DND-41 (cell line): ENCODE data around the gene CREBL2.

Experiments used
- ATAC-seq: fragments of 200-7000 bp; cut with Tn5 transposase; 3 replicates; pipeline ENCODE4 v1.9.1; 2021; ENCODE audit warnings: low read depth; ENCODE audit not compliant: insufficient read depth
- DNase-seq: peaks from one replicate; pipeline ENCODE4 v3.0.0-alpha.2; 2020
- H2AFZ ChIP-seq: 2 replicates; pipeline ENCODE4 v1.6.0; 2012; ENCODE audit warnings: low read depth, low read length
- H3K27ac ChIP-seq: 2 replicates; pipeline ENCODE4 v1.5.1; 2012; ENCODE audit warnings: low read length, inconsistent platforms
- H3K27me3 ChIP-seq: fragments of 200-600 bp; sonication (generic); 2 replicates; pipeline ENCODE4 v1.6.0; 2012; ENCODE audit warnings: low read length, mild to moderate bottlenecking, inconsistent platforms; ENCODE audit not compliant: insufficient read depth, poor library complexity
- H3K36me3 ChIP-seq: 2 replicates; pipeline ENCODE4 v1.5.1; 2012; ENCODE audit warnings: low read length, inconsistent platforms; ENCODE audit not compliant: insufficient read depth
- H3K4me1 ChIP-seq: 2 replicates; pipeline ENCODE4 v1.5.1; 2012; ENCODE audit warnings: mild to moderate bottlenecking, low read length; ENCODE audit not compliant: insufficient read depth
- H3K4me2 ChIP-seq: 2 replicates; pipeline ENCODE4 v1.6.0; 2012; ENCODE audit warnings: mild to moderate bottlenecking, moderate library complexity, low read length, inconsistent platforms; ENCODE audit not compliant: insufficient read depth
- H3K4me3 ChIP-seq, 2 experiments: fragments of 200-600 bp in 1 of 2; shearing (Covaris generic) in 1 of 2; 2 replicates each; pipeline ENCODE4 v1.5.1; 2012 to 2016; ENCODE audit warnings: inconsistent platforms in 2 of 2, low read length in 2 of 2, mild to moderate bottlenecking in 2 of 2, low read depth in 1 of 2, moderate library complexity in 1 of 2
- H3K79me2 ChIP-seq: 2 replicates; pipeline ENCODE4 v1.6.0; 2012; ENCODE audit warnings: low read length, inconsistent platforms; ENCODE audit not compliant: insufficient read depth
- H3K9ac ChIP-seq: 2 replicates; pipeline ENCODE4 v1.6.0; 2012; ENCODE audit warnings: low read depth, mild to moderate bottlenecking, inconsistent platforms, low read length, moderate library complexity
- H3K9me3 ChIP-seq: 2 replicates; pipeline ENCODE4 v1.5.1; 2012; ENCODE audit warnings: low read length, moderate library complexity, mild to moderate bottlenecking, inconsistent platforms; ENCODE audit not compliant: insufficient read depth, severe bottlenecking
- H4K20me1 ChIP-seq: 2 replicates; pipeline ENCODE4 v1.6.0; 2012; ENCODE audit warnings: low read length; ENCODE audit not compliant: insufficient read depth
- EZH2 ChIP-seq: IDR thresholded peaks from 3 replicates; pipeline ENCODE4 v1.6.1; 2012; ENCODE audit warnings: borderline replicate concordance, low read depth, mild to moderate bottlenecking, moderate library complexity, low read length, inconsistent platforms; ENCODE audit not compliant: severe bottlenecking
- TF ChIP-seq, protein P1 (sequence below): IDR thresholded peaks from 2 replicates; pipeline ENCODE4 v1.5.1; 2012; ENCODE audit warnings: borderline replicate concordance, low read length, moderate library complexity, mild to moderate bottlenecking; ENCODE audit not compliant: poor library complexity, severe bottlenecking; ENCODE audit errors: extremely low read depth

Gene CREBL2

DNA sequence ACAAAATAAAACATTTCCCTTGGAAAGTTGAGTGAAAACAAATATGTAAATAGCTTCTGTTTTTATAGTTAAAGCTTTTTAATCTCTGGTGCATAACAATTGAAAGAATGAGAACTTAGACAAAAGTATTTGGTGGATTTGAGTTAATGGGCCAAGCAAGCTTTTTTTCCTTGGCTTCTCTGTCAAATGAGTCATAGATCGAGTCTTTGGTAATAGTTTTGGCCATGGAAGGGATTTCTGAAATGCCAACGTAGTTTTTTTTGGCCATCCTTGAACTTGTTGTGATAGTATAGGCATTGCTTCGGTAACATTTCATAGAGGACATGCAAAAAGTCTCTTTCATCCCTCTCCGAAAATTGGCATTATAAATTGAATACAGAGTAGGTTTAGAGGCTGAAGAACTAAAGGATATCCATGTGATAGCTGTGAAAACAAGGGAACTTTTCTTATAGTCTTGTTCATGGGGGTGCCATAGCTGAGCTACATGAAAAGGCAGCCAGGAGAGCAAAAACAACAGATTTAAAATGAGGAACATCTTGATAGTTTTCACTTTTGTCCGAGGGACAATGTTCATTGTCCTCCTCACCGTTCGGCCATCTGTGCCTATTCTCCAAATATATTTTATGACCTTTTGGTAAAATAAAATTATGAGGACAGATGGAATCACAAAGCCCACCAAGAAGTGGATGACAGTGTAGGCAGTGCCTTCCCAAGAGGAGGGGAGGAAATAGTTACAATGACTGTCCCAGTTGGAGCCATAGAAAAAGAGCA is 49.6 kb downstream of the CREBL2 start:
- Histone ChIP-seq H4K20me1 (no peaks in the 10 kb centered on the region; the same call in 1 of the 2 replicates), H3K4me3 (no peak overlapping the region), H3K9me3 (no peaks in the 10 kb centered on the region), H3K9ac (no peak overlapping the region), H3K4me1 (no peaks in the 10 kb centered on the region), H2AFZ (no peak overlapping the region), H3K79me2 (no peaks in the 10 kb centered on the region), H3K27me3 (peaks cover 3% of the 10 kb centered on the region), H3K4me2 (no peak overlapping the region), H3K36me3 (no peaks in the 10 kb centered on the region), H3K27ac (no peak overlapping the region)
- DNase-seq (no peak), ATAC-seq (no peak)
- TF ChIP-seq, protein P1, sequence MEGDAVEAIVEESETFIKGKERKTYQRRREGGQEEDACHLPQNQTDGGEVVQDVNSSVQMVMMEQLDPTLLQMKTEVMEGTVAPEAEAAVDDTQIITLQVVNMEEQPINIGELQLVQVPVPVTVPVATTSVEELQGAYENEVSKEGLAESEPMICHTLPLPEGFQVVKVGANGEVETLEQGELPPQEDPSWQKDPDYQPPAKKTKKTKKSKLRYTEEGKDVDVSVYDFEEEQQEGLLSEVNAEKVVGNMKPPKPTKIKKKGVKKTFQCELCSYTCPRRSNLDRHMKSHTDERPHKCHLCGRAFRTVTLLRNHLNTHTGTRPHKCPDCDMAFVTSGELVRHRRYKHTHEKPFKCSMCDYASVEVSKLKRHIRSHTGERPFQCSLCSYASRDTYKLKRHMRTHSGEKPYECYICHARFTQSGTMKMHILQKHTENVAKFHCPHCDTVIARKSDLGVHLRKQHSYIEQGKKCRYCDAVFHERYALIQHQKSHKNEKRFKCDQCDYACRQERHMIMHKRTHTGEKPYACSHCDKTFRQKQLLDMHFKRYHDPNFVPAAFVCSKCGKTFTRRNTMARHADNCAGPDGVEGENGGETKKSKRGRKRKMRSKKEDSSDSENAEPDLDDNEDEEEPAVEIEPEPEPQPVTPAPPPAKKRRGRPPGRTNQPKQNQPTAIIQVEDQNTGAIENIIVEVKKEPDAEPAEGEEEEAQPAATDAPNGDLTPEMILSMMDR = no peak
- no peak for TF ChIP-seq EZH2

DNA sequence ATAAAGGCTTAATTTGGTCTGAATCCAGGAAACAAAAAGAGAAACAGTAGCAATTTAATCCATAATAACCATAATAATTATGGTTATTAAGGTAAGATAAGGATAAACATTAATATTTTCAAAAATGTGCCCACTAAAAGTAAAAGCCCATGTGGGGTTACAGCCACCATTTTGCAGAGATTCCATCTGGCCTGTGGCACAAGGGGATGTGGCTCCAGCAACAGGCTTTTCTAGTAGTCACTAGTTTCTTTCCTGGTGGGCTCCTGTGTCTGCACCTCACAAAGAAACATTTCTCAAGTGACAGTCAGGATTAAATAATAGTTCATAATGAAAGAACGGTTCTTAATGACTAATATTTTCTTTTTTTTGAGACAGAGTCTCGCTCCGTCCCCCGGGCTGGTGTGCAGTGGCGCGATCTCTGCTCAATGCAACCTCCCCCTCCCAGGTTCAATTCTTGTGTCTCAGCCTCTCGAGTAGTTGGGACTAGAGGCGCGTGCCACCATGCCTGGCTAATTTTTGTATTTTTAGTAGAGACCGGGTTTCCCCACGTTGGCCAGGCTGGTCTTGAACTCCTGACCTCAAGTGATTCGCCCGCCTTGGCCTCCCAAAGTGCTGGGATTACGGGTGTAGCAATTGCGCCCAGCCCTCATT is 52.1 kb downstream of the CREBL2 start:
- ATAC-seq = no peak
- Histone ChIP-seq H3K9ac (no peak overlapping the region), H4K20me1 (no peaks in the 10 kb centered on the region), H3K36me3 (no peaks in the 10 kb centered on the region), H2AFZ (no peak overlapping the region), H3K27ac (no peak overlapping the region), H3K4me1 (no peaks in the 10 kb centered on the region), H3K4me3 (no peak overlapping the region), H3K9me3 (no peaks in the 10 kb centered on the region), H3K27me3 (peaks cover 7% of the 10 kb centered on the region), H3K4me2 (no peak overlapping the region), H3K79me2 (no peaks in the 10 kb centered on the region)
- TF ChIP-seq, protein P1 = no peak
- no peak for TF ChIP-seq EZH2
- no peak for DNase-seq

DNA sequence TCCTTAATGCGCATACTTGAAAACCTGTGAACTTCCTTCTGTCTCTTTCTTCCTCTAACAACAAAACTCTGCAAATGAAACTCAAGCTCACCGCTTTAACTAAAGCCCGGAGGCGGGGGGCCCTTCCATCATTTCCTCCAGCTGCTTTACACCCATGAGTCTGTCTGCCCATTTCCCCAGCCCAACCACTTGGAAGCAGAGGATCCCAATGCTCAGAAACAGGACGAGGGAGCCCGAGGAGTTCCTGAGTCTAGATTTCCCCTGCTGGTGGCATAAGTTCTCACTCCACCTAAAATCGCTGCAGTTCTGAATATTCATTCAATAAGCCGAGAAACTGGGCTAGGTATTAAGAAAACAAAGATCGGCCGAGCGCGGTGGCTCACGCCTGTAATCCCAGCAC is 53.5 kb downstream of the CREBL2 start:
- DNase-seq (no peak), ATAC-seq (no peak)
- no peaks in the 10 kb centered on the region for H3K36me3 ChIP-seq
- no peaks in the 10 kb centered on the region for H3K4me1 ChIP-seq
- no peak overlapping the region for H3K9ac ChIP-seq
- H3K4me3 ChIP-seq = no peak overlapping the region
- H2AFZ ChIP-seq = no peak overlapping the region
- H4K20me1 ChIP-seq = no peaks in the 10 kb centered on the region
- peaks cover 8% of the 10 kb centered on the region for H3K27me3 ChIP-seq
- no peak for TF ChIP-seq EZH2
- TF ChIP-seq, protein P1 = no peak
- H3K27ac ChIP-seq = no peak overlapping the region
- H3K9me3 ChIP-seq = no peaks in the 10 kb centered on the region
- H3K4me2 ChIP-seq = no peak overlapping the region
- H3K79me2 ChIP-seq = no peaks in the 10 kb centered on the region
